SK-N-SH (cell line): ENCODE data around the gene C11orf54. TPM values are rescaled to one million over a fixed set of nuclear protein-coding genes. Genes with fewer than 3 reads are reported as not detected.

ENCODE experiments used
- CTCF ChIA-PET: fragments of 300-600, 350-600 bp; formaldehyde crosslinking; extraction: SDS; loops from one replicate; lab custom pipeline; 2021; lab: Yijun Ruan, JAX
- POLR2A ChIA-PET: fragments of 350-600 bp; sonication (Branson Sonifier 250); formaldehyde crosslinking; extraction: SDS; loops from one replicate; lab custom pipeline; 2020; ENCODE audit warnings: antibody characterized with exemption, inconsistent platforms; lab: Yijun Ruan, JAX
- DNase-seq: peaks from one replicate; pipeline ENCODE4 v3.0.0; 2012
- H2AFZ ChIP-seq: fragments of 200-600 bp; sonication (generic); 2 replicates; pipeline ENCODE4 v1.8.1; 2016; ENCODE audit warnings: antibody characterized with exemption, mild to moderate bottlenecking, low read depth
- H3F3A ChIP-seq: fragments of 200-600 bp; sonication (generic); replicated peaks from 2 replicates; pipeline ENCODE3; 2016; ENCODE audit warnings: antibody characterized with exemption, mild to moderate bottlenecking; ENCODE audit not compliant: insufficient read depth
- H3K27ac ChIP-seq, 2 experiments: fragments of 200-500 bp in 1 of 2; fragments of 200-600 bp in 1 of 2; sonication (Bioruptor generic) in 1 of 2; sonication (generic), shearing (Covaris generic) in 1 of 2; 2 replicates each; pipeline versions ENCODE4 v1.5.1 to v1.6.1; 2014 to 2016; ENCODE audit warnings: low read depth in 2 of 2, inconsistent platforms in 1 of 2, low read length in 1 of 2, mild to moderate bottlenecking in 1 of 2, mixed read lengths in 1 of 2
- H3K27me3 ChIP-seq: fragments of 200-600 bp; sonication (generic), shearing (Covaris generic); 2 replicates; pipeline ENCODE4 v1.6.1; 2016; ENCODE audit warnings: mixed run types; ENCODE audit not compliant: insufficient read depth
- H3K36me3 ChIP-seq, 2 experiments: fragments of 200-500 bp in 1 of 2; fragments of 200-600 bp in 1 of 2; sonication (Bioruptor generic) in 1 of 2; sonication (generic) in 1 of 2; replicated peaks in 1 of 2; 2 replicates each; pipeline versions ENCODE3 to v1.5.1; 2014 to 2016; ENCODE audit warnings: low read length in 1 of 2, mild to moderate bottlenecking in 1 of 2; ENCODE audit not compliant: insufficient read depth in 2 of 2, control insufficient read depth in 1 of 2
- H3K4me1 ChIP-seq, 2 experiments: fragments of 200-500 bp in 1 of 2; fragments of 200-600 bp in 1 of 2; sonication (Bioruptor generic) in 1 of 2; sonication (generic), shearing (Covaris generic) in 1 of 2; 2 replicates each; pipeline versions ENCODE4 v1.5.1 to v1.6.1; 2014 to 2016; ENCODE audit warnings: low read depth in 1 of 2, low read length in 1 of 2, mixed run types in 1 of 2; ENCODE audit not compliant: insufficient read depth in 2 of 2, control insufficient read depth in 1 of 2
- H3K4me2 ChIP-seq: fragments of 200-600 bp; sonication (generic), shearing (Covaris generic); 2 replicates; pipeline ENCODE4 v1.6.1; 2017; ENCODE audit warnings: mixed run types
- H3K4me3 ChIP-seq, 2 experiments: fragments of 200-500 bp in 1 of 2; fragments of 200-600 bp in 1 of 2; sonication (Bioruptor generic) in 1 of 2; sonication (generic), shearing (Covaris generic) in 1 of 2; 2 replicates each; pipeline versions ENCODE4 v1.5.1 to v1.8.1; 2014 to 2016; ENCODE audit warnings: low read depth in 2 of 2, inconsistent platforms in 1 of 2, low read length in 1 of 2, mild to moderate bottlenecking in 1 of 2, mixed read lengths in 1 of 2, moderate library complexity in 1 of 2
- H3K79me2 ChIP-seq: fragments of 200-600 bp; sonication (generic); 2 replicates; pipeline ENCODE4 v1.8.1; 2017; ENCODE audit warnings: mild to moderate bottlenecking; ENCODE audit not compliant: insufficient read depth
- H3K9ac ChIP-seq: fragments of 200-600 bp; sonication (generic); 2 replicates; pipeline ENCODE4 v1.6.1; 2017; ENCODE audit warnings: mixed run types
- H3K9me2 ChIP-seq: fragments of 200-600 bp; sonication (generic); 2 replicates; pipeline ENCODE4 v1.6.1; 2017; ENCODE audit warnings: mixed run types
- H3K9me3 ChIP-seq: fragments of 200-600 bp; sonication (generic); 2 replicates; pipeline ENCODE4 v1.6.1; 2017; ENCODE audit warnings: mixed run types, mild to moderate bottlenecking, moderate library complexity
- H4K20me1 ChIP-seq: fragments of 200-600 bp; sonication (generic); 2 replicates; pipeline ENCODE4 v1.6.1; 2017; ENCODE audit warnings: mild to moderate bottlenecking, mixed run types; ENCODE audit not compliant: insufficient read depth
- ELF1 ChIP-seq: IDR thresholded peaks from 2 replicates; pipeline ENCODE4 v1.4.0; 2012
- EP300 ChIP-seq, 2 experiments: IDR thresholded peaks; 2 replicates each; pipeline versions ENCODE4 v1.4.0 to v1.6.1; 2012; ENCODE audit warnings: borderline replicate concordance in 1 of 2, low read depth in 1 of 2, low read length in 1 of 2
- EZH2phosphoT487 ChIP-seq: fragments of 200-600 bp; sonication (generic); IDR thresholded peaks from 2 replicates; pipeline ENCODE4 v1.6.1; 2017; ENCODE audit warnings: low read depth, mixed run types, mild to moderate bottlenecking, antibody characterized with exemption, moderate library complexity, borderline replicate concordance
- FOXJ3 ChIP-seq: sonication (generic); formaldehyde crosslinking; IDR thresholded peaks from 2 replicates; pipeline ENCODE4 v1.5.1; 2020; ENCODE audit warnings: mild to moderate bottlenecking, missing genetic modification reagents
- FOXM1 ChIP-seq: IDR thresholded peaks from 2 replicates; pipeline ENCODE4 v1.4.0; 2012; ENCODE audit warnings: low read depth, mild to moderate bottlenecking
- NRF1 ChIP-seq: IDR thresholded peaks from 2 replicates; pipeline ENCODE4 v1.6.1; 2012; ENCODE audit warnings: low read depth, mild to moderate bottlenecking, low read length
- POLR2AphosphoS5 ChIP-seq: IDR thresholded peaks from 2 replicates; pipeline ENCODE4 v1.6.1; 2012; ENCODE audit warnings: low read depth, low read length
- RAD21 ChIP-seq: IDR thresholded peaks from 2 replicates; pipeline ENCODE4 v1.6.1; 2012; ENCODE audit warnings: mild to moderate bottlenecking, low read length
- RCOR1 ChIP-seq: fragments of 150-350 bp; IDR thresholded peaks from 2 replicates; pipeline ENCODE4 v1.6.1; 2017; ENCODE audit warnings: antibody characterized with exemption, low read length
- RFX5 ChIP-seq: IDR thresholded peaks from 2 replicates; pipeline ENCODE4 v1.6.1; 2012; ENCODE audit warnings: mild to moderate bottlenecking, improper control_type of control experiment, low read length
- RXRA ChIP-seq: IDR thresholded peaks from 2 replicates; pipeline ENCODE4 v1.4.0; 2012; ENCODE audit warnings: low read depth, mild to moderate bottlenecking, borderline replicate concordance
- SIN3A ChIP-seq: IDR thresholded peaks from 2 replicates; pipeline ENCODE4 v1.6.1; 2012; ENCODE audit warnings: low read depth, mild to moderate bottlenecking, low read length, moderate library complexity, borderline replicate concordance
- SMC3 ChIP-seq: IDR thresholded peaks from 2 replicates; pipeline ENCODE4 v1.6.1; 2012; ENCODE audit warnings: low read depth, low read length, improper control_type of control experiment
- TAF1 ChIP-seq: IDR thresholded peaks from 2 replicates; pipeline ENCODE4 v1.6.1; 2012; ENCODE audit warnings: low read depth, mild to moderate bottlenecking, low read length, moderate library complexity, borderline replicate concordance
- TEAD4 ChIP-seq: IDR thresholded peaks from 2 replicates; pipeline ENCODE4 v1.4.0; 2012; ENCODE audit warnings: mild to moderate bottlenecking, borderline replicate concordance; ENCODE audit not compliant: insufficient read depth
- WGBS: methylation state at CpG from one replicate; pipeline ENCODE4 v1.1.6; 2017; ENCODE audit warnings: low lambda C conversion rate; 5-methylcytosine and 5-hydroxymethylcytosine counted together
- polyA plus RNA-seq, 3 experiments: library from polyadenylated mRNA; depleted of rRNA; stranded (reverse); fragments of >200 nt; gene quantifications; 2 replicates each; pipeline ENCODE4 v1.2.3, GENCODE V29; 2012
- TF ChIP-seq, protein P1 (sequence below): IDR thresholded peaks from 2 replicates; pipeline ENCODE4; 2012
- TF ChIP-seq, protein P2 (sequence below): IDR thresholded peaks from 2 replicates; pipeline ENCODE4 v1.4.0; 2012; ENCODE audit warnings: low read depth
- TF ChIP-seq, protein P3 (sequence below): fragments of 200-600 bp; sonication (generic); IDR thresholded peaks from 2 replicates; pipeline ENCODE4 v1.6.1; 2017; ENCODE audit warnings: antibody characterized with exemption, mild to moderate bottlenecking, moderate library complexity
- TF ChIP-seq, protein P4 (sequence below): IDR thresholded peaks from 2 replicates; pipeline ENCODE4 v1.4.0; 2012; ENCODE audit warnings: low read depth, borderline replicate concordance
- TF ChIP-seq, protein P5 (sequence below): IDR thresholded peaks from 2 replicates; pipeline ENCODE4 v1.4.0; 2012; ENCODE audit warnings: low read depth, borderline replicate concordance

The C11orf54 gene
- polyA plus RNA-seq, 1 of the 3 experiments (the other 2 are of a cell fraction): 7.7 TPM

DNA sequence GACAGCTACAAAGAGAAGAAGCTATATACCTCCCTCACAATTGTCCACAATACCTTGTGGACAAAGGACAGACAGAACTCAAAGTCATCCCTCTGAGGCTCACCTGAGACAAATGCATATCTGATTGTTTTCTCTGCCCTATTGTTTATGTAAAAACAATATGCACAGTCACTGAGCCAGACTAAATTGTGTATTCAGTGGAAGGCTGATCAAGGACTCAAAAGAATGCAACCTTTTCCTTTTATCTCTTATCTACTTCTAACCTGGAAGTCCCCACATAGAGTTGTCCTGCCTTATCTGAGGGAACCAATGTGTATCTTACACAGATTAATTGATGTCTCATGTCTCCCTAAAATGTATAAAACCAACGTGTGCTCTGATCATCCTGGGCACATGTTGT, 28.7 kb downstream of the C11orf54 start (continued):
- TF ChIP-seq, protein P1, sequence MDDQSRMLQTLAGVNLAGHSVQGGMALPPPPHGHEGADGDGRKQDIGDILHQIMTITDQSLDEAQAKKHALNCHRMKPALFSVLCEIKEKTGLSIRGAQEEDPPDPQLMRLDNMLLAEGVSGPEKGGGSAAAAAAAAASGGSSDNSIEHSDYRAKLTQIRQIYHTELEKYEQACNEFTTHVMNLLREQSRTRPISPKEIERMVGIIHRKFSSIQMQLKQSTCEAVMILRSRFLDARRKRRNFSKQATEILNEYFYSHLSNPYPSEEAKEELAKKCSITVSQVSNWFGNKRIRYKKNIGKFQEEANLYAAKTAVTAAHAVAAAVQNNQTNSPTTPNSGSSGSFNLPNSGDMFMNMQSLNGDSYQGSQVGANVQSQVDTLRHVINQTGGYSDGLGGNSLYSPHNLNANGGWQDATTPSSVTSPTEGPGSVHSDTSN: no peak
- no peak for TF ChIP-seq EZH2phosphoT487

DNA sequence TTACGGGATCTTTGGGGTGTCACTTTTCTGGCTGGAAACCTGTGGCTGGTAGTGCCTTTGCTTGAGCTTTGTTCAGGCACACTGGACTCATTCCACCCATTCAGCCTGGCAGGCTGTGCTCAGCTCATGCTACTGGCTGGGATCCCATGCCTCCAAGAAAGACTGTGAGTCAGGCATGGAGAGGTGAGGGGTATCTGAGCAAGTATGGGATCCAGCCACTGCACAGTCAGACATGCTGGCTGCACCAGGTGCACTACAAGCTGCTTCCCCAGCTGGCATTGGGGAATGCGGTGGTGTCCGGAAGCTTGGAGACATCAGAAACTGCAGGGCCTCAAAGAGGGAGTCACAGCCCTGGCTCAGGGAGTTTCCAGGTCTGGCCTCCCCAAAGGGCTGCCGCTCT, 30.7 kb downstream of the C11orf54 start:
- H3K27me3 ChIP-seq: no peaks in the 10 kb centered on the region
- WGBS: 92% methylated on average over 4 of the region's 4 CpGs
- H3K36me3 ChIP-seq: no peaks in the 10 kb centered on the region
- no peaks in the 10 kb centered on the region for H3K4me1 ChIP-seq
- no peaks in the 10 kb centered on the region for H3F3A ChIP-seq
- no peaks in the 10 kb centered on the region for H3K9me2 ChIP-seq
- no peak overlapping the region for H3K4me2 ChIP-seq
- no peaks in the 10 kb centered on the region for H3K79me2 ChIP-seq
- H4K20me1 ChIP-seq: no peaks in the 10 kb centered on the region
- no peak overlapping the region for H3K4me3 ChIP-seq
- DNase-seq: no peak
- no peak overlapping the region for H2AFZ ChIP-seq
- no peaks in the 10 kb centered on the region for H3K9me3 ChIP-seq
- no peak for TF ChIP-seq RCOR1
- no peak for TF ChIP-seq EP300 (IDR thresholded peaks at IDR 0.05; ENCODE audit: borderline replicate concordance in 1 of 2, low read depth in 1 of 2, low read length in 1 of 2)
- TF ChIP-seq, protein P2, sequence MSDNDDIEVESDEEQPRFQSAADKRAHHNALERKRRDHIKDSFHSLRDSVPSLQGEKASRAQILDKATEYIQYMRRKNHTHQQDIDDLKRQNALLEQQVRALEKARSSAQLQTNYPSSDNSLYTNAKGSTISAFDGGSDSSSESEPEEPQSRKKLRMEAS: no peak
- no peak for TF ChIP-seq TAF1
- no peak for TF ChIP-seq POLR2AphosphoS5
- no peak for TF ChIP-seq FOXJ3
- TF ChIP-seq SMC3: no peak
- TF ChIP-seq, protein P3, sequence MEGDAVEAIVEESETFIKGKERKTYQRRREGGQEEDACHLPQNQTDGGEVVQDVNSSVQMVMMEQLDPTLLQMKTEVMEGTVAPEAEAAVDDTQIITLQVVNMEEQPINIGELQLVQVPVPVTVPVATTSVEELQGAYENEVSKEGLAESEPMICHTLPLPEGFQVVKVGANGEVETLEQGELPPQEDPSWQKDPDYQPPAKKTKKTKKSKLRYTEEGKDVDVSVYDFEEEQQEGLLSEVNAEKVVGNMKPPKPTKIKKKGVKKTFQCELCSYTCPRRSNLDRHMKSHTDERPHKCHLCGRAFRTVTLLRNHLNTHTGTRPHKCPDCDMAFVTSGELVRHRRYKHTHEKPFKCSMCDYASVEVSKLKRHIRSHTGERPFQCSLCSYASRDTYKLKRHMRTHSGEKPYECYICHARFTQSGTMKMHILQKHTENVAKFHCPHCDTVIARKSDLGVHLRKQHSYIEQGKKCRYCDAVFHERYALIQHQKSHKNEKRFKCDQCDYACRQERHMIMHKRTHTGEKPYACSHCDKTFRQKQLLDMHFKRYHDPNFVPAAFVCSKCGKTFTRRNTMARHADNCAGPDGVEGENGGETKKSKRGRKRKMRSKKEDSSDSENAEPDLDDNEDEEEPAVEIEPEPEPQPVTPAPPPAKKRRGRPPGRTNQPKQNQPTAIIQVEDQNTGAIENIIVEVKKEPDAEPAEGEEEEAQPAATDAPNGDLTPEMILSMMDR: no peak
- no peak for TF ChIP-seq SIN3A
- TF ChIP-seq, protein P4, sequence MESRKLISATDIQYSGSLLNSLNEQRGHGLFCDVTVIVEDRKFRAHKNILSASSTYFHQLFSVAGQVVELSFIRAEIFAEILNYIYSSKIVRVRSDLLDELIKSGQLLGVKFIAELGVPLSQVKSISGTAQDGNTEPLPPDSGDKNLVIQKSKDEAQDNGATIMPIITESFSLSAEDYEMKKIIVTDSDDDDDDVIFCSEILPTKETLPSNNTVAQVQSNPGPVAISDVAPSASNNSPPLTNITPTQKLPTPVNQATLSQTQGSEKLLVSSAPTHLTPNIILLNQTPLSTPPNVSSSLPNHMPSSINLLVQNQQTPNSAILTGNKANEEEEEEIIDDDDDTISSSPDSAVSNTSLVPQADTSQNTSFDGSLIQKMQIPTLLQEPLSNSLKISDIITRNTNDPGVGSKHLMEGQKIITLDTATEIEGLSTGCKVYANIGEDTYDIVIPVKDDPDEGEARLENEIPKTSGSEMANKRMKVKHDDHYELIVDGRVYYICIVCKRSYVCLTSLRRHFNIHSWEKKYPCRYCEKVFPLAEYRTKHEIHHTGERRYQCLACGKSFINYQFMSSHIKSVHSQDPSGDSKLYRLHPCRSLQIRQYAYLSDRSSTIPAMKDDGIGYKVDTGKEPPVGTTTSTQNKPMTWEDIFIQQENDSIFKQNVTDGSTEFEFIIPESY: no peak
- no peak for TF ChIP-seq RFX5
- TF ChIP-seq, protein P5, sequence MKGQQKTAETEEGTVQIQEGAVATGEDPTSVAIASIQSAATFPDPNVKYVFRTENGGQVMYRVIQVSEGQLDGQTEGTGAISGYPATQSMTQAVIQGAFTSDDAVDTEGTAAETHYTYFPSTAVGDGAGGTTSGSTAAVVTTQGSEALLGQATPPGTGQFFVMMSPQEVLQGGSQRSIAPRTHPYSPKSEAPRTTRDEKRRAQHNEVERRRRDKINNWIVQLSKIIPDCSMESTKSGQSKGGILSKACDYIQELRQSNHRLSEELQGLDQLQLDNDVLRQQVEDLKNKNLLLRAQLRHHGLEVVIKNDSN: no peak
- no peak for TF ChIP-seq RXRA
- no peak for TF ChIP-seq NRF1
- no peak for TF ChIP-seq ELF1
- no peak for TF ChIP-seq RAD21
- no peak for TF ChIP-seq TEAD4
- no peak for TF ChIP-seq FOXM1
- CTCF ChIA-PET: interaction anchor here (1.1 kb wide), 1 partner anchor 12 kb away, joined by 5 read pairs; the partner anchor contains the start of gene MED17
- POLR2A ChIA-PET: interaction anchor here (2.2 kb wide), 1 partner anchor 12 kb away, joined by 10 read pairs; the partner anchor contains the start of gene MED17
- H3K9ac ChIP-seq: no peak overlapping the region
- H3K27ac ChIP-seq: no peak overlapping the region
